Activated CD4-positive, alpha-beta T cell treated with anti-CD3 and anti-CD28 coated beads for 1 hour (primary cell): Measurements from ENCODE around the gene IL4I1.

Experiments
- DNase-seq: peaks from one replicate; pipeline ENCODE4 v3.0.0-alpha.2; 2020

Gene IL4I1

GRCh38 chr19:49861541-49862378 lies 34.9 kb downstream of the IL4I1 start:
- DNase-seq: no peak

DNA sequence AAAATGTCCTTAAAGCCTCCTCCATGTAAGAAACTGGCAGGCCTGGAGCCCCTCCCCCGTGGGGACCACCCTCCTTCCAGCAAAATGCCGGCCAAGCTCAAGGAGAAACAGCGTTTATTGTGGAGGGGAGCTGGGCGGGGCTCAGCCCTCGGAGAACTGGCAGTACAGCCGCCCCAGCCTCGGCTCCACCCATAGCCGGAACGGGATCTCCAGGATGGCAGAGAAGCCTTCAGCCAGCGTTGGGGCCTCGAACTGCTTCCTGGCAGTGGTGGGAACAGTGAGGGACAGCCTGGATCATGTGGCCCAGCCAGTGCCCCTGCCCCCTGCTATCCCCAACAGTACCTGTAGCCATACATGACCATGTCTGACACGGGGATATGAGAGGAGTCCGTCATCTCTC lies 35.6 kb downstream of the IL4I1 start:
- DNase-seq: no peak

GRCh38 chr19:49860336-49861102 lies 36.2 kb downstream of the IL4I1 start:
- no peak for DNase-seq

- DNase-seq: no peak
Measured at GRCh38 chr19:49859682-49860335, 36.9 kb downstream of the IL4I1 start.

- no peak for DNase-seq
Measured at GRCh38 chr19:49858088-49858985, 38.4 kb downstream of the IL4I1 start.

DNA sequence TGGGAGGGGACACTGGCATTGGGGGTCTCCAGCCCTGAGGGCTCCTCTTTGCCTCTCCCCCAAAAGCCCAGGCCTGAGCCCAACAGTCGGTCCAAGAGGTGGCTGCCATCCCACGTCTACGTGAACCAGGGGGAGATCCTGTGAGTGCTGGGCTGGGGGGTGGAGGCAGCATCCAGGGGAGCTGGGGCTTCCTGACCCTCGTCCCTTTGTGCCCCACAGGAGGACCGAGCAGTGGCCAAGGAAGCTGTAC lies 38.9 kb downstream of the IL4I1 start:
- DNase-seq: no peak

DNA sequence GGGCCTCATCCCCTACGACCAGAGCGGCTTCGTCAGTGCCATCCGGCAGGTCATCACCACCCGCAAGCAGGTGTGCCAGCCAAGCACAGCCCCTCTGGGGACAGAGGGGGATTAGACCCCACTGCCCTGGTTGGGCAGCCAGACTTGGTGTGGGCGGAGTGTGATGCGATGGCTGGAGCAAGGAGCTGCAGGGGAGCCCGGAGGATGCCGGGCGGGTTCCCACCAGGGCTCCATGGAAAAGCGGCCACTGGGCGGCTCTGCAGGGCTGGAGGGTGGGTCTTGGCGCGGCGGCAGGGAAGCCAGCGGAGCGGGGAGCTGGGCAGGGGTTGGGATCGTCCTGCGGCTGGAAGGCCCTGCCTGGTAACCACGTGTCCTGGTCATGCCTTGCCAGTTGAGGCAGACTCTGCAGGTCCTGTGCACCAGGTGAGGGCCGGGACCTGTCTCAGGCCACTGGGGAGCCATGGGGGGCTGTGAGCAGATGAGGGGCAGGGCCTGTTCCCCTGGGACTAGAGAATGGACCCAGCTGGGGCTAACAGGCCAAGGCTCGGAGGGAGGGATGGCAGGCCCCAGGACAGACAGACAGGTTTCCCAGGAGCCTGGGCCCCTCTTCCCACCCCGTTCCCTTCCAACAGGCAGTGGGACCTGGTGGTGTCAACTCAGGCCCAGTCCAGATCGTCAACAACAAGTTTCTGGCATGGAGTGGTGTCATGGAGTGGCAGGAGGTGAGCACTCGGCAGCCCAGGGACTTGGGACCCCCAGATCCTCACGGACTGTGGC lies 39.4 kb downstream of the IL4I1 start:
- DNase-seq: no peak

DNA sequence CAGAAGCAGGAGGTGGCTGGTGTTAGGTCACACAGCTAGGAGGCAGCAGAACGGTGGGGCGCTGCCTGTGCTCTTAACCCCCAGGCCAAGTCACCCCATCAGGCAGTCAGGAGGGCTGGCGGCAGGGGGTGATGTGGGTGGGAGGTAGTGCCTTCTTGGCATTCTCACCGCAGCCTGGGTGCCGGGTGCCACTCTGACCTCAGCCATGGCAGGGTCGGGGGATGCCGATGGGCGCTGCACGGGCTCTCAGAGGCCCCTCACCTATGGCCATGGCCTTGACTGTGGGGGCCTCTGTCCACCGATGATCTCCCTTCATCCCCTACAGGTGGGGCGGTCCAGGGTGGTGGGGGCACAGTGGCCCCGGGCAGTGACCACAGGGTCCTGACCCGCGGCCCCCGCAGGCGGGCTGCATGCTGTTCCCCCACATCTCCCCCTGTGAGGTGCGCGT lies 40.1 kb downstream of the IL4I1 start:
- no peak for DNase-seq

DNA sequence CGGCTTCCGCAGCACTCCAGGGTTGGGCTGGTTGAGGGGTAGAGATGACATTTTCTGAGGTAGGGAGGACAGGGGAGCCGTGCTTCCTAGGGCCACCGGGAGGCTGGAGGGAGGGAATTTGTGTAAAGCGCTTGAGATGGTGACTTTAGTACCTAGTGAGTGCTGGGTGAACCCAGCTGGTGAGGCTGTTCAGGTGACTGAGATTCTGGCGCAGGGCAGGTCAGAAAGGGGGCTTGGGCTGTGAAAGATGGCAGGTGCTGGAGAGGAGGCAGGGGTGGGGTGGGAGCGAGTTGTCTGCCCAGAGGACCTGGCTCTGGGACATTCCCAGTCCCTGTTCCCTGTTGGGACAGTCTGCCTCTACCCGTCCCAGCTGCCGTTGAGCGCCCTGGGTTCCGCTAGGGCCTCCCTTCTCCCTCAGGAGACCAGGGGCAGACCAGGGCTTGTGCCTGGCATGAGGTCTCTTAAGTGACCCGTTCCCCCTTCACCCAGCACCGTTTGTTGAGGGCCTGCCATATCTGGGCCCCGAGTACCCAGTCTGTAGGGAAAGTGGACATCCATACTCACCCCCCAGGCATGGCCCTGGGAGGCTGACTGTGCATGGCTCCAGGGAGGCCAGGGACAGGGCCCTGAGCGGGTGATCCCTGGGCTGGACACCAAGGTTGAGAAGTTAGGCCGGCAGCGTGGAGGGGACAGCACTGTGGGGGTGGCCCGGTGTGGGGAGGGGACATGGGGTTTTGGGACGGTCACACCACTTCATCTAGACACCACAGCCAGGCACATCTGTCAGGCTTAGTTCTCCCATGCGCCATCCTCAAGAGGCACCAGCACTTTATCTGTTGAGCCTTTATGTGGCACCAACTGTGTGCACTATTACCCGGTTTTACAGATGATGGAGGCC lies 40.8 kb downstream of the IL4I1 start:
- DNase-seq: no peak

- no peak for DNase-seq
Measured at GRCh38 chr19:49855277-49855675, 41.4 kb downstream of the IL4I1 start.

GRCh38 chr19:49854378-49855263 lies 42.1 kb downstream of the IL4I1 start:
- no peak for DNase-seq

- DNase-seq: no peak
Measured at GRCh38 chr19:49853852-49854377, 42.8 kb downstream of the IL4I1 start.

DNA sequence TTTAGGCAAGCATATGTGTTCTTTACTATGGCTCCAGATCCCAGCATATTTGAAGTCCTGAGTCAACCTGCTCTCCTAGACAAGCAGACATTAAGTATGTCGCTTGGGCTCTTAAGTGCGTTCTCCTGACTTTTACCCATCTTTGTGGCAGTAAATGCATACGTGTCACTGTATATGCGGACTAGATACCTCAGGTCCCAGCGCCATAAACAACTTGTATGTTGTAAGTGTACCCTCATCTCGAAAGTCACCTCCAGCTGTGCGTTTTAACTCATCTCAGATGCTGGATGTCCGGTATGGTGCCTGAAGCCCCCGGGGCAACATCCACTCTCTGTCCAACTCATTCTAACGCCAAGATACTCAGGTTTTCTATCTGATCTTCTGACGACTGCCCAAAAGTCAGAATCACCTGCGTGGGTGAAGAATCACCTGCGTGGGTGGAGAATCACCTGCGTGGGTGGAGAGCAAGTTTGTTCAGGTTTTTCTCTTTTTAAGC lies 44.0 kb downstream of the IL4I1 start:
- DNase-seq: no peak

GRCh38 chr19:49851456-49852259 lies 45.0 kb downstream of the IL4I1 start:
- DNase-seq: no peak

GRCh38 chr19:49850487-49851342 lies 46.0 kb downstream of the IL4I1 start, which contains the start of gene PTOV1:
Gene PTOV1 (plus strand): TSS chr19:49851159.
- DNase-seq: peak; percentile 81

DNA sequence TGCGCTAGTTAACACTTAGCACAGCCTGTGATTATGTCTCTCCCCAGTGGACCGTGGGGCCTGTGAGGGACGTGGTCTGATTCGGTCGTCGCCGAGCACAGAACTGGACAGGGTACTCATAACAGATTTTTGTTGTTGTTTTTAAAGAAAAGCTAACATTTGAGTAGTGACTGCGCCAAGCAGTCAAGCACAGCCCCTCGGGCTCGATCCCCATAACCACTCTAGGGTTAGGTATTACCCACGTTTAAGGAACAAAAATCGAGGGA lies 46.5 kb downstream of the IL4I1 start:
- DNase-seq: no peak

DNA sequence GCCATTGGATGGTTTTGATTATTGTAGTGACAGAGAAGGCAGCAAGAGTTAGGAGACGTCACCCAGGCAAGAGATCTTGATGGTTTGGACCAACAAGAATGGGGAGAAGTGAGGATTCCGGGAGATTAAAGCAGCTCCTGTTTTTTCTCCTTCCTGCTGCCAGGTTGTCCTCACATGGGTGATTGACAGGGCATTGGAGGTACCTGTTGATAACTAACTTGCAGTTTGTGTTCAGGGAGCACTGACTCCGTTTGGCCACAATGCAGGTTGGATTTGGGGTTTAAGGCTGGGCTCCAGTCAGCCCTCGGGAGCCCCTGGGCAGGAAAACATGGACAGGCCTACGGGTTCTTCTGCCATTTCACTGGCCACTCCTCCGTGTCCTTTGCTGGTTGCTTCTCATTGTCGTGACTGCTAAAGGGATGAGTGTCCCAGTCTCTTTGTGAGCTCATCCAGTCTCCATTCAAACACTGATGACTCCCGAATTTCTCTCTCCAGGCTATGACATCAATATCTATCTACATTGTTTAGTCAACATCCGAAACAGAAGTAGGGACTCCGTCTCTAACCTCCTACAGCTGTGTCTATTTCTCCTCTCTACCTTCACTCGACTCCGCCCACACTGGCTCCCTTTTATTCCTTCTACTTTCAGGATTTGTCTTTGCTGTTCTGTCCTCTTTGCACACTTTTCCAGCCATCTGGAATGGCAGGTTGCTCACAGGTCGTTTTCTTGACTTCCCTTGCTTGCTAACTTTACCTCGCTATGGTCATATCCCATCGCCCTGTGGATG lies 47.1 kb downstream of the IL4I1 start:
- DNase-seq: no peak
